22Rv1 (cell line): ENCODE measurements around the gene AGFG2.

Experiments used
- CTCF ChIP-seq: fragments of 450-650 bp; IDR thresholded peaks from 2 replicates; pipeline ENCODE4 v1.5.1; 2017; ENCODE audit warnings: mild to moderate bottlenecking
- ZFX ChIP-seq: fragments of 450-650 bp; IDR thresholded peaks from 2 replicates; pipeline ENCODE4 v1.6.1; 2017; ENCODE audit warnings: antibody characterized with exemption, borderline replicate concordance

GRCh38 chr7:100575746-100576383 lies 36.9 kb downstream of the AGFG2 start:
- no peak for TF ChIP-seq CTCF
- TF ChIP-seq ZFX: no peak
